H1 (cell line): ENCODE results near the gene CDK4. TPM values are rescaled to one million over a fixed set of nuclear protein-coding genes. Genes with fewer than 3 reads are reported as not detected.

ENCODE experiments used
- CHD1 ChIP-seq: IDR thresholded peaks from 2 replicates; pipeline ENCODE4 v1.6.1; 2012; ENCODE audit warnings: low read depth, low read length, improper control_type of control experiment
- NRF1 ChIP-seq: IDR thresholded peaks from 2 replicates; pipeline ENCODE4 v1.6.1; 2011; ENCODE audit warnings: mild to moderate bottlenecking, low read depth, low read length, improper control_type of control experiment
- POLR2A ChIP-seq, 2 experiments: IDR thresholded peaks; 1 replicate in 1 of 2; 2 replicates in 1 of 2; pipeline ENCODE4 v1.6.1; 2011; ENCODE audit warnings: low read depth in 2 of 2, low read length in 2 of 2, mild to moderate bottlenecking in 2 of 2; ENCODE audit errors: control extremely low read depth in 1 of 2
- polyA plus RNA-seq, 7 experiments: library from polyadenylated mRNA; depleted of rRNA in 3 of 7; stranded (reverse) in 5 of 7; unstranded in 2 of 7; fragments of >200 nt in 5 of 7; fragments of 200-250 nt in 2 of 7; gene quantifications; 1 replicate in 5 of 7; 2 replicates in 1 of 7; 4 replicates in 1 of 7; pipeline versions ENCODE4 v1.2.1 to v1.2.3, GENCODE V29; 2011 to 2013; ENCODE audit warnings: missing spikeins in 2 of 7, mixed read lengths in 2 of 7
- total RNA-seq: library from RNA; stranded (reverse); fragmentation: NEBNext Ultra II Directional; extraction: Animal tissue kit (Norgen Biotek cat#: 25700); gene quantifications from 2 replicates; pipeline ENCODE4 v1.2.1, GENCODE V29; 2021

CDK4 gene
- total and polyA plus RNA-seq, 2 of the 8 experiments (the other 6 are each of a cell fraction or from before 2014, with no cell fraction given), result 174 to 368 TPM

DNA sequence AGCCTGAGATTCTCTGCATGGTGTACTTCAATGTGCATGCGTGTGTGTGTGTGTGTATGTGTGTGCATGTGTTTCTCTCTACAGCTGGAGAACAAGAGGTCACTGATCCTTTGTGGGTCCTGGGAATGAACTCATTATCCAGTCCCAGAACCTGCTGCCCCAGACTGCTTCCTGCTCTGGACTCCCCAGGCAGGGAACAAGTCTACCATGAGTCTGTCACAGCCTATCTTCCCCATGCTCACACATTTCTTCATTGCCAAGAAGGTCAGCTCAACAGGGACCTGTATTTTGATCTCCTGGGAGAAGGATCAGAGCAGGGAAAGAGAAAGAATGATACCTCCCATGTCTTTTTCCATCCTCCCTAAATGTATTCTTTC is 10.7 kb downstream of the CDK4 start (continued):
- no peak for TF ChIP-seq CHD1
- no peak for TF ChIP-seq NRF1
- no peak for TF ChIP-seq POLR2A (IDR thresholded peaks at IDR 0.05; ENCODE audit: control extremely low read depth in 1 of 2, low read depth in 2 of 2, low read length in 2 of 2)
